SH-SY5Y (cell line): ENCODE data around the gene SCYGR1.

Source experiments
- GATA2 ChIP-seq: IDR thresholded peaks from 2 replicates; pipeline ENCODE4 v1.6.1; 2011; ENCODE audit warnings: mild to moderate bottlenecking, low read depth, low read length
- GATA3 ChIP-seq: IDR thresholded peaks from 2 replicates; pipeline ENCODE4 v1.6.1; 2011; ENCODE audit warnings: low read depth, mild to moderate bottlenecking, low read length, moderate library complexity

The SCYGR1 gene

GRCh38 chr2:227390468-227391256 lies 2.9 kb upstream of the SCYGR1 start:
- TF ChIP-seq GATA2: no peak
- TF ChIP-seq GATA3: no peak

GRCh38 chr2:227389661-227390060 lies 1.9 kb upstream of the SCYGR1 start:
- TF ChIP-seq GATA3: no peak
- no peak for TF ChIP-seq GATA2

DNA sequence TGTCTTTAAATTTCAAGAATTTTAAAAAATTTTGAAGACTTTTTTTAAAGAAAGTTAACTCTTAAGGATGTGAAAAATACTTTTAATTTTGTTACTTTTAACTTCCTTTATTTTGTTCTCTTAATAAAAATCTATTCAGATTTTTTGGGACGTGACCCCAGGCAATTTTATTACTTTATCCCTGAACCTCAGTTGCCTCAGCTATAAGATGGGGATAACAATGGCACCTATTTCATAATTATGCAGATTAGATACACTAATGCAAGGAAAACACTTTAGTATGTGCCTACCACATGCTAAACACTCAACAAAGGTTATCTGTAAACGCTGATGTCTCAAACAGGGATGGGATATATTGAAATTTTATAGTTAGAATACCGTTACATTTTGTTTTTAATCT lies 1.5 kb upstream of the SCYGR1 start:
- no peak for TF ChIP-seq GATA2
- no peak for TF ChIP-seq GATA3

GRCh38 chr2:227388537-227389011 lies 825 bp upstream of the SCYGR1 start:
- TF ChIP-seq GATA2 (no peak), GATA3 (no peak)

- no peak for TF ChIP-seq GATA2
- TF ChIP-seq GATA3: no peak
Measured at GRCh38 chr2:227386630-227387029, 1.1 kb downstream of the SCYGR1 start.

- TF ChIP-seq GATA2 (no peak), GATA3 (no peak)
Measured at GRCh38 chr2:227383686-227384085, 4.1 kb downstream of the SCYGR1 start.

- TF ChIP-seq GATA3 (no peak), GATA2 (no peak)
Measured at GRCh38 chr2:227379095-227379494, 8.7 kb downstream of the SCYGR1 start, which contains the start of gene TM4SF20. TM4SF20 (minus strand) TSS chr2:227379306; CDS start chr2:227379268, 38 bp downstream.

DNA sequence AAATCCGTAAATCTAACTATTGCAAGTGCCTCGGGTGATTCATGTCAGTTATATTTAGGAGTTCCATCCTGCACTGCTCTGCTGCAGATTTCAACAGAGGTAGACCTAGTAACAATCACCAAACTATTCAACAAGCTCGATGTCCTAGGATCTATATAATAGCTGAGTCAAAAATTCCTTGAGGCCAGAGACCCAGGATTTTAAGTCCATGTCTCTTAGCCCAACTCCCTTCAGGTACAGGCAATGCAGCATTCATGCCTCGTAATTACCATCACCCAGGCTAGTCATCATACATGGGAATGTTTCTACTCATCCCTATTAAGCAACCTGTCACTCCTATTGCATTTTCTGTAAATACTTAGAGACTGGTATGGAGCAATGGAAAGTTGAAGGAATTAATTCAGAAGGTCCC lies 9.4 kb downstream of the SCYGR1 start:
- TF ChIP-seq GATA2: no peak
- TF ChIP-seq GATA3: no peak

DNA sequence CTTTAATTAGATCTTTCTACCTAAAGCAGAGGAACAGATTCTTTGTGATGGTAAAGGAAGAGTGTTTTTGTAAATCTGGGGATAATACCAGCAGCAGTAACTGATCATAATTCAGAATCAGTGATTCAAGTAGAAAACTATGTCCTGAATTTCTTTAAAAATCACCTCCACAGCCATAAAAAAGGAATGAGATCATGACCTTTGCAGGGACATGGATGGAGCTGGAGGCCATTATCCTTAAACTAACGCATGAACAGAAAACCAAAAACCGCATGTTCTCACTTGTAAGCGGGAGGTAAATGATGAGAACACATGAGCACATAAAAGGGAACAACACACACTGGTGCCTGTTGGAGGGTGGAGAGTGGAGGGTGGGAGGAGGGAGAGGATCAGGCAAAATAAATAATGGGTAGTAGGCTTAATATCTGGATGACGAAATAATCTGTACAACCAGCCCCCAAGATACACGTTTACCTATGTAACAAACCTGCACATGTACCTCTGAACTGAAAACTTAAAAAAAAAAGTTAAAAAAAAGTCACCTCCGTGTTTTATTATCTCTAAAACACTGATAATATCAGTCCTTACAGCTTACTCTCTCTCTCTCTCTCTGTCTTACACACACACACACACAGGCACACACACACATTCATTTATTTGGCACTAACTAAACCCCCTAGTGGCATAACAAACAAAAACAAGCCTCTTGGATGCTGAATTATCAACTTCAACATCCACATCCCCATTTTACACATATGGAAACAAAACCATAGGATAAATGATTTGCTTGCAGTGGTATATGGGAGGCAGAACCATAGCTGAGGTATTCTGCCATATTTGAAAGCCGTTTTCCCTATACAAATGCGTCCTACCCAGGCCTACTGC lies 10.0 kb downstream of the SCYGR1 start:
- TF ChIP-seq GATA2: no peak
- TF ChIP-seq GATA3: no peak

- no peak for TF ChIP-seq GATA3
- no peak for TF ChIP-seq GATA2
Measured at GRCh38 chr2:227376656-227377396, 10.9 kb downstream of the SCYGR1 start.

- no peak for TF ChIP-seq GATA3
- no peak for TF ChIP-seq GATA2
Measured at GRCh38 chr2:227374158-227374557, 13.6 kb downstream of the SCYGR1 start.

DNA sequence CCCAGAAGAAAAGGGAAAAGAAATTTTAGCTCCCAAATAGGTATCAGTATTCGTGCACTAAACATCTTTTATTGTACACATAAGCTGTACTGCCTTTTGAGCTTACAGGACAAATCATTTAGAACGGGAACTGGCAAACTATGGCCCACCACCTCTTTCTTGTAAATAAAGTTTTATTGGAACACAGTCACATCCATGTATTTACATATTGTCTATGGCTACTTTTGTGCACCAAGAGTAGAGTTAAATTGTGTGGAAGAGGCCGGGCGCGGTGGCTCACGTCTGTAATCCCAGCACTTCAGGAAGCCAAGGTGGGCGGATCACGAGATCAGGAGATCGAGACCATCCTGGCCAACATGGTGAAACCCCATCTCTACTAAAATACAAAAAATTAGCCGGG lies 14.4 kb downstream of the SCYGR1 start:
- TF ChIP-seq GATA3: no peak
- no peak for TF ChIP-seq GATA2

DNA sequence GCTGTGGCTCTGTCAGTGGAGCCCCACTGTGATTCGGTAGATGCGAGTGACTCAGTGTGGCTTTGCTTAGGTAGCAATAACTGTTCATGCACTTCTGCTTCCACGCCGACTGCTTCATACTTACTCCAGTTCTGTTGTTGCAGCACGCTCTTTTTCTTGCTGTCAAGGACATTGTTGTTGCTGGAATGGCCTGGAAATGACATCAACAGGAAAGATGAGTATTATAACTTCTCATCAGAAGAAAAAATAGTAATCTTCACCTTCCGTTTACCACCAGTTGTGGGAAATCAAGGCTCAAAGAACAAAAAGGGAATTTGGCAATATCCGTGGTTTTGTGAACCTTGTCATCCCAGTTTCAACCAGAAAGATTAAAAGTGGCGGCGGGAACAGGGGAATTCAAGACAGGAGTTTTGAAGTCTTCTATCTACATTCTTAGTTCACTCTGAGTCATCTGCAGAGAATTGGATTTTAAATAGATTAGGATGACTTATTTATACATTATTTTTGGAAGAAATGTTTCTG lies 16.9 kb downstream of the SCYGR1 start:
- TF ChIP-seq GATA2 (no peak), GATA3 (no peak)

DNA sequence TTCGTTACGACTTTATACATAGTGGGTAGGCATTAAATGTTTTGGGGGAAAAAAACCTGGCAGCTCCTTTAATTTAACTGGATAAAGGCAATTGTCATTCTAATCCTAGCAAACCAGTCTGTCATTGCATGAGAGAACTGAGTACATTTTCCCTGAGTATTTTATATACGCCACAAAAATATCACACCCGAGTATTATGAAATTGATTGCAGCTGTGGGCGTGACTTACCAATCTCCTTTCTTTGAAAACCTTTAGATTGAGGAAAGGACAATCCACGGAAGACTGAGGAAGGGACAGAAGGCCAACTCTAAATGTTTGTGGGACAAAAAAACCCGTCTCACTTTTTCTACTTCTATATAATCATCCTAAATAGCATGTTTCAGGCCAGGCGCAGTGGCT lies 17.7 kb downstream of the SCYGR1 start:
- no peak for TF ChIP-seq GATA3
- no peak for TF ChIP-seq GATA2
